Adipocyte (in vitro differentiated cells): ENCODE results near the gene MOV10.

ENCODE experiments used
- DNase-seq: peaks from one replicate; pipeline ENCODE4 v3.0.0-alpha.2; 2015; ENCODE audit warnings: low read depth
- H3K27me3 ChIP-seq: replicated peaks from 2 replicates; pipeline ENCODE4 v1.7.0; 2013; ENCODE audit warnings: mild to moderate bottlenecking, low read length, moderate library complexity; ENCODE audit not compliant: control insufficient read depth, insufficient read depth
- H3K36me3 ChIP-seq: 2 replicates; pipeline ENCODE4 v1.7.0; 2013; ENCODE audit warnings: low read length, mild to moderate bottlenecking, moderate library complexity; ENCODE audit not compliant: control insufficient read depth, insufficient read depth, severe bottlenecking
- H3K4me1 ChIP-seq: 2 replicates; pipeline ENCODE4 v1.7.0; 2013; ENCODE audit warnings: mild to moderate bottlenecking, low read length, moderate library complexity; ENCODE audit not compliant: control insufficient read depth, insufficient read depth
- H3K4me3 ChIP-seq: 2 replicates; pipeline ENCODE4 v1.7.0; 2013; ENCODE audit warnings: mild to moderate bottlenecking, low read length, moderate library complexity
- H3K9ac ChIP-seq: 2 replicates; pipeline ENCODE4 v1.7.0; 2013; ENCODE audit warnings: mild to moderate bottlenecking, low read length, moderate library complexity
- H3K9me3 ChIP-seq: 2 replicates; pipeline ENCODE4 v1.7.0; 2013; ENCODE audit warnings: mild to moderate bottlenecking, low read length, moderate library complexity; ENCODE audit not compliant: control insufficient read depth

Gene MOV10

GRCh38 chr1:112701227-112702066 is 27.0 kb downstream of the MOV10 start:
- Histone ChIP-seq H3K4me3 (peak overlapping the region; percentile 57), H3K4me1 (peaks cover 54% of the 10 kb centered on the region), H3K36me3 (peaks cover 48% of the 10 kb centered on the region), H3K27me3 (no peaks in the 10 kb centered on the region), H3K9me3 (no peaks in the 10 kb centered on the region), H3K9ac (peak overlapping the region; percentile 70)
- DNase-seq: no peak

- Histone ChIP-seq H3K4me1 (peaks cover 54% of the 10 kb centered on the region), H3K4me3 (no peak overlapping the region), H3K36me3 (peaks cover 44% of the 10 kb centered on the region), H3K9ac (peak overlapping the region; percentile 30), H3K9me3 (no peaks in the 10 kb centered on the region), H3K27me3 (no peaks in the 10 kb centered on the region)
- DNase-seq: no peak
Observed at GRCh38 chr1:112702067-112702395, 27.6 kb downstream of the MOV10 start.

GRCh38 chr1:112702420-112703261 is 28.2 kb downstream of the MOV10 start:
- H3K4me3 ChIP-seq: no peak overlapping the region
- peaks cover 57% of the 10 kb centered on the region for H3K4me1 ChIP-seq
- peaks cover 44% of the 10 kb centered on the region for H3K36me3 ChIP-seq
- no peaks in the 10 kb centered on the region for H3K27me3 ChIP-seq
- no peak for DNase-seq
- H3K9ac ChIP-seq: peak overlapping the region; percentile 30
- H3K9me3 ChIP-seq: no peaks in the 10 kb centered on the region

- peaks cover 38% of the 10 kb centered on the region for H3K36me3 ChIP-seq
- no peak overlapping the region for H3K4me3 ChIP-seq
- H3K4me1 ChIP-seq: peaks cover 66% of the 10 kb centered on the region
- no peaks in the 10 kb centered on the region for H3K27me3 ChIP-seq
- no peak overlapping the region for H3K9ac ChIP-seq
- H3K9me3 ChIP-seq: no peaks in the 10 kb centered on the region
- no peak for DNase-seq
Observed at GRCh38 chr1:112703706-112704105, 29.2 kb downstream of the MOV10 start.

DNA sequence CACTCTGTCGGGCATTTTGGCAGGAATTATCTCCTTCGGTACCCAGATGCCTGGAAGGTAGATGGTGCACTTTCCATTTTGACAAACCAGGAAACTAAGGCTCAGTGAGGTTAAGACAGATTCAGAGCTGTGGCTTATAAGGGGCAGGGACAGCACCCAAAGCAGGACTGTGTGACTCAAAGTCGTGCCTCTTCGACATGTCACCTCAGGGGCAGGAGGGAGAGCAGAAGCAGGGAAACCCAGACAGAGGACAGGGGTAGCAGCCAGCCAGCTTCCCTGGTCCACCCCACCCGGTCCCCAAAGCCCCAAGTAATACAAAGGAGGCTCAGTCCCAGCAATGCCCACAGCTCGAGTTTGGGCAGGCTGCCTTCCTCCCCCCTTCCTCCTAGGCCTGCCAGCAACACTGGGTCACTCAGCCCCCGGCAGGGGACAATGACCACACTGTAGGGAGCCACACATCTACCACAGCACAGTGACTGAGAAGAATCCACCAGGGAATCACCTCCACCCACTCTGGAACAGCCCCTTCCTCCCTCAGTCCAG is 30.0 kb downstream of the MOV10 start:
- peaks cover 66% of the 10 kb centered on the region for H3K4me1 ChIP-seq
- no peaks in the 10 kb centered on the region for H3K9me3 ChIP-seq
- DNase-seq: no peak
- peak overlapping the region; percentile 89 for H3K4me3 ChIP-seq
- H3K9ac ChIP-seq: peak overlapping the region; percentile 95
- H3K36me3 ChIP-seq: peaks cover 34% of the 10 kb centered on the region
- H3K27me3 ChIP-seq: no peaks in the 10 kb centered on the region

GRCh38 chr1:112704934-112705627 is 30.6 kb downstream of the MOV10 start:
- H3K4me1 ChIP-seq: peaks cover 62% of the 10 kb centered on the region
- H3K9me3 ChIP-seq: no peaks in the 10 kb centered on the region
- H3K27me3 ChIP-seq: no peaks in the 10 kb centered on the region
- peak overlapping the region; percentile 89 for H3K4me3 ChIP-seq
- H3K36me3 ChIP-seq: peaks cover 30% of the 10 kb centered on the region
- peak; percentile 96 for DNase-seq
- H3K9ac ChIP-seq: peak overlapping the region; percentile 95

- H3K4me1 ChIP-seq: peaks cover 46% of the 10 kb centered on the region
- H3K27me3 ChIP-seq: no peaks in the 10 kb centered on the region
- H3K9me3 ChIP-seq: no peaks in the 10 kb centered on the region
- H3K9ac ChIP-seq: peak within 1 kb of the TSS; percentile 95
- peak; percentile 87 for DNase-seq
- peak within 1 kb of the TSS; percentile 89 for H3K4me3 ChIP-seq
- H3K36me3 ChIP-seq: peaks cover 22% of the 10 kb centered on the region
Observed at GRCh38 chr1:112706505-112707220, 32.2 kb downstream of the MOV10 start, which contains the start of gene RHOC. RHOC (minus strand) TSS chr1:112707127; CDS start chr1:112703799, 3,328 bp downstream.

- Histone ChIP-seq H3K4me1 (peaks cover 38% of the 10 kb centered on the region), H3K9me3 (no peaks in the 10 kb centered on the region), H3K9ac (peak overlapping the region; percentile 95), H3K4me3 (peak overlapping the region; percentile 89), H3K27me3 (no peaks in the 10 kb centered on the region), H3K36me3 (peaks cover 15% of the 10 kb centered on the region)
- peak; percentile 94 for DNase-seq
Observed at GRCh38 chr1:112707221-112708001, 33.0 kb downstream of the MOV10 start.

DNA sequence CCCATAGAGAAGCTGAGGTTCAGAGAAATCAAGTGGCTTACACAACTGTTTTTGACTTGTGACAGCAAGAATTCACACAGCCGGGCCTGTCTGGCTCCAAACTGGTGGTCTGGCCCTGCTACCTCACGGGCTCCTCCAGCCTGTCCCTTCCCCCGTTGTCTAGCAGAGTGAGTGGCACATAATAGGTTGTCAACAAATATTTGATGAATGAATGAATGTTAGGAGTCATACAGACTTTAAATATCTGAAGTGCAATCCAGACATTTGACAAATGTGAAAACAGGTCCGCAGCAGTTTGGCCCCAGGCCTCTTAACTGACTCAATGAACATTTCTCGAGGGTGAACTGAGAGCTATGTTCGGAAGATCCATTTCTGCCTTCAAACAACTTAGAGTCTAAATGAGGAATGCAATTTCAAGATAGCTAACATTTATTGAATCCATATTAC is 33.6 kb downstream of the MOV10 start:
- Histone ChIP-seq H3K27me3 (no peaks in the 10 kb centered on the region), H3K9ac (no peak overlapping the region), H3K9me3 (no peaks in the 10 kb centered on the region), H3K4me1 (peaks cover 33% of the 10 kb centered on the region), H3K36me3 (peaks cover 9% of the 10 kb centered on the region), H3K4me3 (peak overlapping the region; percentile 89)
- no peak for DNase-seq

- no peak overlapping the region for H3K9ac ChIP-seq
- H3K4me3 ChIP-seq: no peak overlapping the region
- DNase-seq: no peak
- H3K36me3 ChIP-seq: peaks cover 4% of the 10 kb centered on the region
- no peaks in the 10 kb centered on the region for H3K9me3 ChIP-seq
- H3K27me3 ChIP-seq: no peaks in the 10 kb centered on the region
- peaks cover 33% of the 10 kb centered on the region for H3K4me1 ChIP-seq
Observed at GRCh38 chr1:112708489-112708888, 34.0 kb downstream of the MOV10 start.
